ENCODE measurements around the gene LY6G6F.

LY6G6F gene

DNA sequence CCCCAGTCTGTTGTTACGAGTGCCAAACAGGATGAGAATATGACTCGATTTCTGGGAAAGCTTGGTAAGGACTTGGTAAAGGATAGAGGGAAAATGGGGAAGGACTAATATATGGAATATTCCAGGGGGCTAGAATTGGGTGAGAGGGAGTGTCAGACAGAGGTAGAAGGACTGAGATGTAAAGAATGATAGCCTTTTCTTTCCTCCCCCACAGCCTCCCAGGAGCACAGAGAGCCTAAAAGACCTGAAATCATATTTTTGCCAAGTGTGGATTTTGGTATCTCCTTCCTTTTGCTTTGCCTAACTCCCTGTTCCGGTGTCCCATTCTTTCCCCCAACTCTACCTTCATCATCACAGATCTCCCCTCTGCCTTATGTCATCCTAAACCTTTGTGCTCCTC, 36.2 kb downstream of the LY6G6F start:
- DNase-seq = no peak

- DNase-seq = no peak
Observed at GRCh38 chr6:31744422-31744821, 37.8 kb downstream of the LY6G6F start.

DNA sequence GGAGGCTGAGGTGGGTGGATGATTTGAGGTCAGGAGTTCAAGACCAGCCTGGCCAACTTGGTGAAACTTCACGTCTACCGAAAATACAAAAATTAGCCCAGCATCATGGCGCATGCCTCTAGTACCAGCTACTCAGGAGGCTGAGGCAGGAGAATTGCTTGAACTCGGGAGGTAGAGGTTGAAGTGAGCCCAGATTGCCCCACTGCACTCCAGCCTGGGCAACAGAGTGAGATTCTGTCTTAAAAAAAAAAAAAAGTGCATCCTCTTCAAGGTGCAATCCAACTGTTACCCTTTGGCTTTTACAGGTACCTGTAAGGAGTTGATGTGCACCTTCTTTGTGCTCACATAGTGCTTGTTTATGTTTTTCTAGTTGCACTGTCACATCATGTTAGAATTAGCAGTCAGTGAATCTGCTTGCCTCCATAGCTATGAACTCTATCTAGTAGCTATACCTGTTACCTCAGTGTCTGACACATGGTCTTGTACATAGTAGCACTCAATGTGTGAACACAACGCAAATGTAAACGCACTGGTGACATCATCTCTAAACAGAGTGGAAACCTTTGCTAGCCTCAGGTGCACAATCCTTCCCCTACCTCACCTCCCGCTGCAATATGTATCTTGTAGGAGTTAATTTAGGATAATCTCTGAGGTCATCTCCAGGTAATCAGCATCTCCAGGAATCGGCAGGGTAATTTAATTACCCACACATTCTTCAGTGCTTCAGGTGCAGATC, 42.8 kb downstream of the LY6G6F start:
- DNase-seq = no peak

DNA sequence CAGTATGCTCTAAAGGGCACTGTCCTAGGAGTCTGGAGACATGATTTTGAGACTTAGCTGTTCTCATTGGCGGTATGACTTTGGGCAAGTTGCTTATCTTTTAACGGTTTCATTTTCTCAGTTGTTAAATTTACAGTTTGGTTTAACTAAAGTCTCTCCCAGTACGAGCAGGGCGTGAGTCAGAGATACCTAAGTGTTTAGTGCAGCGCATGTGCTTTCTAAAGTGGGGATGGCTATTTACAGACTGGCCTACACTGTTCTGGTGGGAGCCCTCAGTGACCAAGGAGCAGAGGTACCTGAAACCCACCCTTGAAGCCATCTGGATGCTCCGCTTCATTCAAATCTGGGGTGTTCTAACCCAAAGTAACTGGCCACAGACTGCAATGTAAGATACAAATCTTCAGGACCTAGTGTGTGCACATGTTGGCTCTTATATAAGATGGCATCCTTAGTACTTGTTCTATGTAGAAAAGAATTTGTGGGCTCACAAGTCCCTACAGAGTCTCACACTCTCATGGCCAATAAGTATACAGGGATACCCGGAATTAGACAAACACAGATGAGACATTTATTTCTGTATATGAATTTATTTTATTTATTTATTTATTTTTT, 43.9 kb downstream of the LY6G6F start:
- DNase-seq = no peak

DNA sequence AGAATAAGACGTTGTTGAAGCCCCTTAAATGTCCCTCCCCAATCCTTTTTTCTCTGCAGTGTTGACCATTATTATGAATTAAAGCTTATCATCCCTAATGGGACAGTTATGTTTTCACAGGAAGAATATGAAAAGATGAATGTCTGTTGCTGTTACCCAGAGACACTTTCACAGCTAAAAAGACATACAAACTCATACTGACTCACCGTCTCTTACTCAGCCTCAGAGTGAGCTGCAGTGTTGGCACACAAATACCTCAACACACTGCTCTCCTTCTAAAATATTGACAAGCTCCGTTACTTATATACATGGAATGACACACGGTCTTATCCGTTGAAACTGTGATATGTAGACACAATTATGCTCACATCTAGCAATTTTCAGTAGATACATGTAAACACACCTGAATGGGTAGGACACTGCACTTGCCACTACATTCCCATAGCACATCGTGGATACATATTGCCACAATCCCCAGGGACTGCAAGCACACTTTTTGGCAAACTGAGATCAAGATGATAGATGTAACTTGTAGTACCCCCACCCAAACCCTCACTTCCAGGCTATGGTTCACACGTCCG, 46.2 kb downstream of the LY6G6F start:
- no peak for DNase-seq

DNA sequence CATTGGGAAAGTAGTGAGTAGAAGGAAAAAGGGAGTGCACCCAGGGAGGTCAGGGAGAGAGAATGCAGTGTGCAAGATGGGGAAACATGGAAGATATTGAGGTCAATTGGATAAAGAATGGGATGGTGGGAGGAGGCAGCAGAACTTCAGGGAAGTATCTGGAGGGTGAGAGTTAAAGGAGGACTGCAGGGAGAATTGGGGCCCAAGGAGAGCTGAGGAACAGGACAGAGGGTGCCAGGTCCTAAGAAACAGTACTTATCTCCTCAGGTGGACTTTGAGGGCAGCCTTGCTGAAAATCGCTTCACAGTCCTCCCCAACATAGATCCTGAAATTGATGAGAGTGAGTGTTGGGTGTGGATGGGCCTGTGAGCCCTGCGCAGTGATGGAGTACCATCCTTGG, 51.6 kb downstream of the LY6G6F start:
- DNase-seq = no peak
